Measurements from ENCODE around the gene SMG6.

DNA sequence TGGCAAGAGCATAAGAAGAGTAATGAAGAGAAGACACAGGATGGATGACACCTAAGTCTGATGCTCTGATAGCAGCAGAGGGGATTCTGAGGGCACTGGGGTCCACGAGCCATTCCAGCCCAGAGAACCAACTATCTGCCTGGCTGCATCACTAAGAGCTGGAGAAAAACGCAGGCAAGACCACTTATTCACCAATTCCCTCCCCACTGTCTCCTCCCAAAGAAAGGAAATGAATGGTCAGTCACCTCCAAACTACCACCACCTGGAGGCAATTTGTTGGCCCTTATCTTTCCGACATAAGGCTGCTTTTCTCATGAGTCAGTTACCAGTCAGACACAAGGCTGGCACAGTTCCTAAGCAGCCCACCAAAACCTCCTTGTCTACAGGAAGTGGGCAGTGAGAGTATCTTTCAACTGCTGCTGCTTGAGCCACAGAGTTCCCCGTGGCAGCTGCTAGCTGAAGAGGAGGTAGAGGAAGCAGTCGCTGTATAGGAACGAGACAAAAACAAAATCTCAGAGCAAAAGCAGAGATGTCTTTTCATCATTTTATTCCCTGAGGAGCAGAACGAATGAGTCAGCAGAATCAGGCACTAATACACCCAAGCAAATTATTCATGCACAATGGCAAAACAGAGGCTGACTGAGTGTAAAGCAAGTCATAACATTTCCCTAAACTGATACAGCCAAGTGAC is 111.1 kb downstream of the SMG6 start:
- TF ChIP-seq, protein P1, sequence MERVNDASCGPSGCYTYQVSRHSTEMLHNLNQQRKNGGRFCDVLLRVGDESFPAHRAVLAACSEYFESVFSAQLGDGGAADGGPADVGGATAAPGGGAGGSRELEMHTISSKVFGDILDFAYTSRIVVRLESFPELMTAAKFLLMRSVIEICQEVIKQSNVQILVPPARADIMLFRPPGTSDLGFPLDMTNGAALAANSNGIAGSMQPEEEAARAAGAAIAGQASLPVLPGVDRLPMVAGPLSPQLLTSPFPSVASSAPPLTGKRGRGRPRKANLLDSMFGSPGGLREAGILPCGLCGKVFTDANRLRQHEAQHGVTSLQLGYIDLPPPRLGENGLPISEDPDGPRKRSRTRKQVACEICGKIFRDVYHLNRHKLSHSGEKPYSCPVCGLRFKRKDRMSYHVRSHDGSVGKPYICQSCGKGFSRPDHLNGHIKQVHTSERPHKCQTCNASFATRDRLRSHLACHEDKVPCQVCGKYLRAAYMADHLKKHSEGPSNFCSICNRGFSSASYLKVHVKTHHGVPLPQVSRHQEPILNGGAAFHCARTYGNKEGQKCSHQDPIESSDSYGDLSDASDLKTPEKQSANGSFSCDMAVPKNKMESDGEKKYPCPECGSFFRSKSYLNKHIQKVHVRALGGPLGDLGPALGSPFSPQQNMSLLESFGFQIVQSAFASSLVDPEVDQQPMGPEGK (CRISPR knock-in tag; IDR thresholded peaks at IDR 0.05; ENCODE audit: borderline replicate concordance), result 0 out of 2 replicates have a peak, but pooled peaks have one; percentile 15
- TF ChIP-seq RARB (CRISPR knock-in tag; IDR thresholded peaks at IDR 0.05) (0 out of 2 replicates have a peak, but pooled peaks have one; percentile 62), GLIS3 (CRISPR knock-in tag; IDR thresholded peaks at IDR 0.05) (no peak; the same call in 1 of the 2 replicates)
- TF ChIP-seq, protein P2, sequence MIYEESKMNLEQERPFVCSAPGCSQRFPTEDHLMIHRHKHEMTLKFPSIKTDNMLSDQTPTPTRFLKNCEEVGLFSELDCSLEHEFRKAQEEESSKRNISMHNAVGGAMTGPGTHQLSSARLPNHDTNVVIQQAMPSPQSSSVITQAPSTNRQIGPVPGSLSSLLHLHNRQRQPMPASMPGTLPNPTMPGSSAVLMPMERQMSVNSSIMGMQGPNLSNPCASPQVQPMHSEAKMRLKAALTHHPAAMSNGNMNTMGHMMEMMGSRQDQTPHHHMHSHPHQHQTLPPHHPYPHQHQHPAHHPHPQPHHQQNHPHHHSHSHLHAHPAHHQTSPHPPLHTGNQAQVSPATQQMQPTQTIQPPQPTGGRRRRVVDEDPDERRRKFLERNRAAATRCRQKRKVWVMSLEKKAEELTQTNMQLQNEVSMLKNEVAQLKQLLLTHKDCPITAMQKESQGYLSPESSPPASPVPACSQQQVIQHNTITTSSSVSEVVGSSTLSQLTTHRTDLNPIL (CRISPR knock-in tag; IDR thresholded peaks at IDR 0.05; ENCODE audit: low read depth), result no peak
